CD4-positive, alpha-beta T cell treated with Interleukin-6 for 4 hours (primary cell): ENCODE results near the gene SYPL1.
"Not testable (repeated sequence)": the region's sequence is repeated elsewhere in the genome, so short reads cannot be mapped to it uniquely, and the experiment has no call there.

Experiments
- DNase-seq: peaks from one replicate; pipeline ENCODE4 v3.0.0-alpha.2; 2020; ENCODE audit warnings: mixed read lengths

The SYPL1 gene

GRCh38 chr7:106112118-106112971, at the start of gene SYPL1:
Gene SYPL1, minus strand, starts transcription at chr7:106112312. Its CDS starts 104 bp downstream, at chr7:106112208.
- DNase-seq, result peak; percentile 97

- DNase-seq, result no peak
These were observed 42.9 kb upstream of the SYPL1 start for GRCh38 chr7:106155027-106155426.

GRCh38 chr7:106153891-106154449, 41.9 kb upstream of the SYPL1 start:
- peak; percentile 82 for DNase-seq

GRCh38 chr7:106152313-106152665, 40.2 kb upstream of the SYPL1 start:
- DNase-seq, result no peak

- no peak for DNase-seq
These were observed 39.6 kb upstream of the SYPL1 start for GRCh38 chr7:106151459-106152312.

- DNase-seq, result no peak
These were observed 31.7 kb upstream of the SYPL1 start for GRCh38 chr7:106143711-106144337.

GRCh38 chr7:106142136-106142535, 30.0 kb upstream of the SYPL1 start:
- no peak for DNase-seq

- DNase-seq, result no peak
These were observed 28.5 kb upstream of the SYPL1 start for GRCh38 chr7:106140406-106141173.

- DNase-seq, result no peak
These were observed 27.4 kb upstream of the SYPL1 start for GRCh38 chr7:106139265-106140251.

- no peak for DNase-seq
These were observed 26.7 kb upstream of the SYPL1 start for GRCh38 chr7:106138776-106139175.

GRCh38 chr7:106138181-106138580, 26.1 kb upstream of the SYPL1 start:
- not testable (repeated sequence) for DNase-seq

GRCh38 chr7:106134241-106134640, 22.1 kb upstream of the SYPL1 start:
- DNase-seq, result no peak

GRCh38 chr7:106129291-106129690, 17.2 kb upstream of the SYPL1 start:
- DNase-seq, result no peak

GRCh38 chr7:106128836-106129235, 16.7 kb upstream of the SYPL1 start:
- DNase-seq, result no peak

GRCh38 chr7:106127984-106128780, 16.1 kb upstream of the SYPL1 start:
- no peak for DNase-seq

GRCh38 chr7:106126170-106126938, 14.2 kb upstream of the SYPL1 start:
- DNase-seq, result peak; percentile 74

GRCh38 chr7:106125417-106125816, 13.3 kb upstream of the SYPL1 start:
- no peak for DNase-seq

GRCh38 chr7:106124186-106124585, 12.1 kb upstream of the SYPL1 start:
- no peak for DNase-seq

- DNase-seq, result no peak
These were observed 10.6 kb upstream of the SYPL1 start for GRCh38 chr7:106122713-106123112.
